ENCODE data around the gene MARCHF2.

DNA sequence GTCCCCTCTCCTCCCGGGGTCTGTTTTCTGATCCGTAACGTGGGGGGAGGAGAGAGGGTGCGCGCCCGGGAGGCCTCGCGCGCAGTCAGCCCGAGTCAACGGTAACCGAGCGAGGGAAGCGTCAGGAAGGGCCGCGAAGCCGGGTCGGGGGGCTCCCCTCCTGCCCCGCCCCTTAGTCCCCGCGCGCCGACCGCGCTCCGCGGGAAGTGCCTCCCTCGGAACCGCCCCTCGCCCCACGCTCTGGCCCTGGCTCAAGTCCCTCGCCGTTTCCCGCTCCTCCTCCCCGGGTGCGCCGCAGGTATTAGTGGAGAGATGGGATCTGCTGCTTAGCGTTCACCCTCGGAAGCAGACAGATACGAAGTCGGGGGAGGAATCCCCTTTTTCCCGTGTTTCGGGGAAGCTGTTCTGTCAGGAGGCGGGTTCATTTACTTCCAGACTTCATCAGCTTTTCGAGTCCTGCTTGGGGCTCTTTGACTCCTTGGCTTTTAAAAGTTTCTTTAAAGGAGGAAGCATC is 32.4 kb downstream of the MARCHF2 start:
- TF ChIP-seq POLR2A (IDR thresholded peaks at IDR 0.05; ENCODE audit: low read depth, low read length): no peak
- TF ChIP-seq POLR2AphosphoS5 (IDR thresholded peaks at IDR 0.05; ENCODE audit: low read depth, low read length): no peak
